Hematopoietic multipotent progenitor cell (in vitro differentiated cells): ENCODE data around the gene GMDS. TPM values are rescaled to one million over a fixed set of nuclear protein-coding genes. Genes with fewer than 3 reads are reported as not detected.

ENCODE experiments used
- DNase-seq, 3 donors: peaks; one replicate each; pipeline ENCODE4 v3.0.0-alpha.2; 2011 to 2015; ENCODE audit warnings: low read depth in 2 of 3, low spot score in 2 of 3
- total RNA-seq: library from RNA; depleted of rRNA; stranded (reverse); fragments of >200 nt; gene quantifications from one replicate; pipeline ENCODE4 v1.2.3, GENCODE V29; 2012

Gene GMDS
- total RNA-seq, 1 donor, result 12.7 TPM

DNA sequence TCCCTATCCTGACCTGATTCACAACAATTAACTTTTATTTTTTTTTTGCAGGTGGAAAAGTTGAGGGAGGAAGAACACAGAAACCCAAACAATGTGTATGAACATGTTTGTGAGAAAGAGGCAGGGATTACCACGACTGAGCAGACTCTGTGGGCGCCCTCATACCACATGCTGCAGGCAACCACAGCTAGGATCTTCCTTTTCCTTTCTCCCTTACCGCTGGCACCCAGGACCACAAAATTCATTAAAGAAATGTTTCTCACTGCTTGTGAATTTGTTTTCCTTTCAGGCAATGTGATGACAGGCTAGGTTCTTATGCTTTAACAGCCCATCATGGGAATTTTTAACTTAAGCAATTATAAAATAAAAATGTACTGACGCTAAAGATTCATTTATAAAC is 287.1 kb downstream of the GMDS start:
- DNase-seq, result no peak

DNA sequence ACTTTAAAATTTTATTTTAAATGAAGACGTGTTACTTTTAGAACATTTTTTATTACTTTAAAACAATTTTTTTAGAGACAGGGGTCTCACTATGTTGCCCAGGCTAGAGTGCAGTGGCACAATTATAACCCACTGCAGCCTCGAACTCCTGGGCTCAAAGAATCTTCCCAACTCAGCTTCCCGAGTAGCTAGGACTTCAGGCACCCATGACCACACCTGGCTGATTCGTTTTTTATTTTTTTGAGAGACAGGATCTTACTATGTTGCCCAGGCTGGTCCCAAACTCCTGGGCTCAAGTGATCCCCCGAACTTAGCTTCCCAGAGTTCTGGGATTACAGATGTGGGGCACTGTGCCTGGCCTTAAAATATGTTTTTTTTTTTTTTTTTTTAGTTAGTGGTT is 287.7 kb downstream of the GMDS start:
- DNase-seq, result no peak

DNA sequence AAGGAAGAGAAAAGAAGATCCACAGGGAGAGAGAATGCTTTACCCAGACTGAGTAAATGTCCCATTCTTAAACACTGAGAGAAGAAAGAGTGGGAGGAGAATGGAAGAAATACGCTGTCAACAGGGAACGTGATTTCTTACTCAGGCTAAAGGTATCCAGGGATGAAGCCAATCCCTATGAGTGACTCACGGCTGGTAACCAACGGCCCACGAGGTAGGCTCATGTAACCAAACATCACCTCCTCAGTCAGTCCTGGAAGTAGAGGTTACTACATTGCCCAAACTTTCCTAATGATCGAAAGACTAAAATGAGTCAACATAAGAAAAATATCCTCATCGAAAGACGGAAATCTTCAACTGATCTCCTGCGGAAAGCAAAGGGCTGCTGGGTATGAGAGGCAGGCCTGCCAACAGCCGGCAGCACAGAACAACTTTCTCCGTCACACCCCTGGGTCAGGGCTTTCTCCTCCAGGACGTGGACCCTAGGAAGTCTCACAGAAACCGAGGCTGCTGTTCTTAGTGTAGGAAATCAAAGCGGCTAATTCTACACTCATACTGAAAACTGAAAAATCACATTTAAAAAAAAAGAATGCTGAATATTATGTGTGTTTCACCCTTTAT is 292.6 kb downstream of the GMDS start:
- no peak for DNase-seq

DNA sequence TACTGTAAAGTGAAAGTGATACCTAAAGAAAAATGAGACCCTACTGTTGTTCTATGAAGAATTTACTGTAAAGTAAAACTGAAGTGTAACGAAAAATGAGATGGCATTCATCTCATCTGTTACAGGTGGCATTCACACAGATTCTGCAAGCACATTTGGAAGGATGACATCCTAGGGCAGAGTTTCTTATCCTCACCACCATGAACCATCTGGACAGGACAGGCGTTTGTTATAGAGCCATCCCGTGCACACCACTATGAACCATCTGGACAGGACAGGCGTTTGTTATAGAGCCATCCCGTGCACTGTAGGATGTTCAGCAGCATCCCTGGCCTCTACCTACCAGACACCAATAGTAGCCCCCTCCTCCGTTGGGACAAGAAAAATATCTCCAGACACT is 294.8 kb downstream of the GMDS start:
- no peak for DNase-seq

DNA sequence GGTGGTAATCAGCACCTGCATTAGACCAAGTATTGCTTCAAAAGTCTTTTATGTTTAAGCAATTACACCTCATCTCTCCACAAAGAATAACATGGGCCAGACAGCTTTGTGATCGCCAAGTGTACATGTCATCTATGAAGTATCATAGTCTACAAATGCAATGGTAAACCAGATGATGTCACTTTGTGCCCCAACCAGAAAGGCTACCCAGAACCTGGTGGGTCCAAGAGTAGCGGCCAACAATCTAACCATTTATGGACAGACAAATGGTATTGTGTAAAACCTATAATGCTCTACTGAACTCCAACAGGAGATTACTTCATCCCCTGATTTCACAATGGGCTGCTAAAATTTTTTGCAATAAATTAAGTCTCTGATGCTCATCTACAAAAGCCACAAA is 295.9 kb downstream of the GMDS start:
- DNase-seq, result no peak

DNA sequence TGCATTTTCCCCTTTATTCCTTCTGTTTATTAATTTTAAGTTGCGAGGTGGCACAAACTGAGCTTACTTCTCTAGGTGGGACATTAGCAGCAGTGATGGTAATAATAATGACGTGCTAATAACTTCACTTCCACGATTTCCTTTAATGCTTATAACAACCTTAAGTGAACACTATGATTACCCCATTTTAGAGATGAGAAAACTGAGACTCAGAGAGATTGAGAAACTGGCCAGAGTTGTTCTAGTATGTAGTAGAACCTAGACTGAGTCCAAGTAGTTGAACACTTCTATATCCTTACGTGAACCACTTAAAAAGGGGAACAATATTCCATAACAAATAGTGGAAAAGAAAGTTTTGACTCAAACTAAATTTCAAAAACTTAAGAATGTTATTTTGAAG is 297.5 kb downstream of the GMDS start:
- DNase-seq, result no peak

DNA sequence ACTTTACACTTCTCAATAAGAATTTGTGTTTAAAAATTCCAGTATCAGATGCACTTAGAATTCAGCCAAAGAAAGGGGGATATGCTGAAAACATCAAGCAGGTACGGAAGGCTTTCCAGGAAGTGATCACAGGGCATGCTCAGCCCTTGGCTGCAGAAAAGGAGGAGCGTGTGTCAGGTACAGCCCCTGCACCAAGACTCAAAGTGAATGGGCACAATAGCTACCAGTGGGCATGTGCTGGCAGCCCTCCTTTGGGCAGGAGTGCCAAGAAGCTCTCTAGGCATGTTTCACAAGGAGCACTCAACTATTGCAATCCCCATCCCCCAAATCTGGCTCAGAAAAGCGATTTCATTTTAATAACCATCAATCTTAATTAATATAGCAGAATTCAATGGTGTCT is 298.8 kb downstream of the GMDS start:
- DNase-seq, result no peak

DNA sequence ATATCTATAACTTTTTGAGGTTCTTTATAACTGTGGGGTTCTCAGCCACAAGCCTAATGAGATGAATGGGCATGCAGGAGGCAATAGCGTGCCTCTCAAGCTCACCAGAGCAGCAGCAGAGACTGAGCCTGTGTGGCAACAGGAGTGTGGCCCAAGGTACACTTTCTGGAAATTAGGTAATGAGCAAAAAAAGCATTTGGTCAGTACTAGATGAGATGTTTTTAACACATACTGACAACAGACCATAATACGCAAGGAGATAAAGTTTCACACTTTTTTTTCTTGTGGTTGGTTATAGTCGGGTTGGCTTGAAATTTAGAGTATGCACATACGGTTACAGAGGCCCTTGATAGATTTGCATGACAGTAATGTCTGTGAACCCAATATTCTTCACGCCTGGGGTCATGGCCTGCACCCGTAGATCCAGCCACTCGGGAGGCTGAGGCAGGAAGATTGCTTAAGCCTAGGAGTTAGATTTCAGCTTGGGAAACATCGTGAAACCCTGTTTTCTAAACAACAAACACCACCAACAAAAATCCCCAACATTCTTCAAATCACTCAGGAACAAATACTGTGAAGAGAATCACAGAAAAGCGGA is 300.1 kb downstream of the GMDS start:
- no peak for DNase-seq

DNA sequence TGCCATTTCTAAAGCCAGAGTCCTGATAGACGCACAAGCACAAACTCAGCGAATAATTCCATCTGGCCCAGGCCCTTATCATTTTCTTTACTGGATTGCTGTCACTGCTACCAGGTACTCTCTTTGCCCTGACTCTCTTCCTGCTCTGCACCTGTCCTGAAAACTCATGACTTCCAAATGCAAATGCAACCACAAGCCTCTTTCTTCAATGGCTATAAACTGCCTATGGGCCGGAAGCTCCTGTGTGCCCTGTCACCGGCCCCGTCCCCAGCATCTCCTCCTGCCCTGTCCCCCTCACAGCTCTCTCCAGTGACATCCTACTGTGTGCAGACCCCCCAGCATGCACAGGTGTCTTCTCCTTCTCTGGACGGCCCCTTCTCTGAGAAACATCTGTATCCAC is 302.6 kb downstream of the GMDS start:
- DNase-seq, result no peak

DNA sequence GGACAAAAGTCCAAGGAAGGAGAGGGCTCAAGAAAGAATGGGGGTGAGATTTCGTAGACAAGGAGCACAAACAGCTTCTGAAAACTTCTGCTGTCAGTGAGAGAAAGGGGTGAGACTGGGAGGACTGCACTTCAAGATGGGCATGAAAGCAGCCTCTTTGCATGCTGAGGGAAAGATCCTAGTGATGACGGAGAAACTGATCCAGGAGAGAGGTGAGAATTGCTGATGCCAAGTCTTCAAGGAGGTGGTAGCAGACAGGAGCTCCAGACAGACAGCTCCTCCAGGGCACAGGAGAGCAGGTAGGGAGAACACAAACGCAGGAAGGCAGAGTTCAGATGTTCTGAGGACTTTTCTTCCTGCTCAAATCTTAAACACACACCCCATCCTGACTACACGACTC is 303.9 kb downstream of the GMDS start:
- DNase-seq, result no peak

DNA sequence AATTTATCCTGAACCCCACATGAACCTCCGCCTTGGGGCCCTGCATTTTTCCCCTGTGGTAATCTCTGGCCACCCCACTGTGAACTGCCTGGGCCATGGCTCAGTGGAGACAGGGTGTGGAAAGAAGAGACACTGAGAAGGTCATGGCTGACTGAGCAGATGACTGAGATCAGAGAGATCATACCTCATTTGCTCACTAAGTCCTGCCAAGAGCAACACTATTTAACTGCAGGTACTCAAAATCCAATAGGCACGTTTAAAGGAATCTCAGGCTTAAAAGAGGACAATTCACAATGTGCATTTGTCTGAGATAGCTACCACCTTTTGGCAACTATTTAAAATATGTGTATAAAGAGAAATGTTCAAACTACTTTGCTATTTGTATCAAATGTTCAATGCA is 305.0 kb downstream of the GMDS start:
- DNase-seq, result no peak

DNA sequence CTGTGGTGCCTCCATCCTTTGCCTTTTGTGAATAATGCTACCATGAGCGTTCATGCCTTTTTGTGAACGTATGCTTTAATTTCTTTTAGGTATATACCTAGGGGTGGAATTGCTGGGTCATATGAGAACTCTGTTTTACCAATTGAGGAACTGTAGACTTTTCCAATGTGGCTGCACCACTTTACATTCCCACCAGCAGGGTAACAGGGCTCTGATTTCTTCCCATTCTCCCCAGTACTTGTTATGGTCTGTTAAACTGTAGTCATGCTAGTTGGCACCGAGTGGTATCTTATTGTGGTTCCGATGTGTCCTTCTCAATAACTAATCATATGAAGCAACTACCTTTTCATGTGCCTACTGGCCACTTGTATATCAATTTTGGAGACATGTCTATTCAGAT is 312.1 kb downstream of the GMDS start:
- no peak for DNase-seq

DNA sequence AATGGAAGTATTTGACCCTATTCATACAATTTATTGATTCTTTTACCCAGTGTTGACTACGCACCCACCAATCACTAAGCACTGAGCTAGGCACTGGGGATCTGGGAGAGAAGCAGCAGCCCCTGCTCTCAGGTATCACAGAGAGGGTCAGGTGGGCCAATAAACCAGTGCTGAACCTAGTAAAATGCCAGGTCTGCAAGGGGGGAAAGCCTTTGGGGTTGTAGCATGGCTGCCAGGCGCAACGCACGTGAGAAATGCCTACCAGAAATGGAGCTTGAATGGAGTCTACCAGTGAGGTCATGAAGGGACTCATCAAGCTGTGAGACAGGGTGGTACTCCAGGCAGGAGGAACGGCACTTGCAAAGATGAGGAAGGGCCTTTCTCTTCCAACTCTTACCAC is 313.6 kb downstream of the GMDS start:
- no peak for DNase-seq

DNA sequence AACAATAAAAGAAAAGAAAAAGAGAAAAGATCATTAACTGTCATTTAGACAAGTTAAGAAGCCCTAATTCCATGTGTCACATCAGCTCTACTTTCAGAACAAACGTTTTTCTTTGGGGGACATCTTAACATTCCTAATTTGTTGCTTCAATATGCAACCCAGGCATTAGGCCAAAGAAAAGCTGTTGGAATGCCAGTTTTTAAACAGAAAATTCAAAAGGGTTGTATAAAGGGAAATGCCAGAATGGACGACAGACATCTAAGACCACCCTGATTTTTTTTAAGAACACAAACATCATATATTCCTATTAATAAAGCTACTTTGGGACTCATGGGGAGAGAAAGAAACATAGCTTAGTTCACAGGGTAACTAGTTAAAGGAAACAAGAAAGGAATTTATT is 315.0 kb downstream of the GMDS start:
- no peak for DNase-seq

DNA sequence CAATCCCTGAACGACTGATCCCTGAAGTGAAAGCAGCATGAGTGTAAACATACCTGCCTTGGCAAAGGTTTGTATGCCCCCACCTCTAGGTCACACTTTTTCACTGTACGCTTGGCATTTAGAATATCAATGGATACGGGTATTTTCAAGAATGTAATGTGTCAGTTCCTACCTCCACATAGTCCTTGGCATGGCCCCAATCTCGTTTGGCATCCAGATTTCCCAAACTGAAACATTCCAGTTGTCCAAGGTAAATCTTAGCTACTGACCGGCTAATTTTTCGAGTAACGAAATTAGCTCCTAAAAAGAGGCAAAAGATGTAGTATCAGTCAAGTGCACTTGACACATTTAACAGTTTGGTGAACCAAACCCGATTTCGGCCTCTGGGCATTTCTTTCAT is 315.5 kb downstream of the GMDS start:
- no peak for DNase-seq

DNA sequence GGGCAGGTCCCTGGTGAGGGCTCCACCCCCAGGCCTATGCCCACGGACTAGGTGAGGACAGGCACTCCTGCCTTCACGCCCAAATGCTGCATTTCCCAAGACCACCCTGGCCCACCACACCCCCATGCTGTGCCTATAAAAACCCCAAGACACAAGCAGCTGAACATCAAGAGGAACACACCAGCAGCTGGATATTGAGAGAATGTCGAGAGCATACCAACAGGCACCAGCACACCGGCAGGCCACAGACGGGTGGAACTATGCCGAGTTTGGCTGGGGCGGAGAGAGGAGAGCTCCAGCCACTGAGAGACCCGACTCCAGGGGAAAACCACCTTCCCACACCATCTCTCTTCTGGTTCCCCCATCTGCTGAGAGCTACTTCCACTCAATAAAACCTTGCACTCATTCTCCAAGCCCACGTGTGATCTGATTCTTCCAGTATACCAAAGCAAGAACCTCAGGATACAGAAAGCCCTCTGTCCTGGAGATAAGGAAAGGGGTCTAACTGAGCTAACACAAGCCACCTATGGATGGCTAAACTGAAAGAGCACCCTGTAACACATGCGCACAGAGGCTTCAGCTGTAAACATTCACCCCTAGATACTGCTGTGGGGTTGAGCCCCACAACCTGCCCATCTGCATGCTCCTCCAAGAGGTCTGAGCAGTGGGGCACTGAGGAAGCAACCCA is 319.5 kb downstream of the GMDS start:
- DNase-seq, result no peak

DNA sequence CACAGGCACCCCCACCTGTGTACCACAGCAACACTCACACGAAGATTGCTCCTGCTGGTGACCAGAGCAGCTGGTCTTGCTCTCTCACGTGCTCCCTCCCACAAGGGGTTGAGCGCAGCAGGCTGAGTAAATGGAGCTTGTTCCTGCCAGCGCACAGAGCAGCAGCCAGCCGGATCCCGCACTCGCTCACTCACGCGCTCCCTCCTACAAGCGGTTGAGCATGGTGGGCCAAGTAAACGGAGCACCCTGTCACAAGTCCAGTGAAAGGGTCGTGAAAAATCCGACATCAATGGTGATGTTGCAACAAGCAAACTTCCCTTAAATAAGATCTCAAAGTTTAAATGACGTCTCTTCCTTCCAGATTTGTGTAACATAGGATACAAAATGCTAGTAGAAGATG is 322.0 kb downstream of the GMDS start:
- no peak for DNase-seq

DNA sequence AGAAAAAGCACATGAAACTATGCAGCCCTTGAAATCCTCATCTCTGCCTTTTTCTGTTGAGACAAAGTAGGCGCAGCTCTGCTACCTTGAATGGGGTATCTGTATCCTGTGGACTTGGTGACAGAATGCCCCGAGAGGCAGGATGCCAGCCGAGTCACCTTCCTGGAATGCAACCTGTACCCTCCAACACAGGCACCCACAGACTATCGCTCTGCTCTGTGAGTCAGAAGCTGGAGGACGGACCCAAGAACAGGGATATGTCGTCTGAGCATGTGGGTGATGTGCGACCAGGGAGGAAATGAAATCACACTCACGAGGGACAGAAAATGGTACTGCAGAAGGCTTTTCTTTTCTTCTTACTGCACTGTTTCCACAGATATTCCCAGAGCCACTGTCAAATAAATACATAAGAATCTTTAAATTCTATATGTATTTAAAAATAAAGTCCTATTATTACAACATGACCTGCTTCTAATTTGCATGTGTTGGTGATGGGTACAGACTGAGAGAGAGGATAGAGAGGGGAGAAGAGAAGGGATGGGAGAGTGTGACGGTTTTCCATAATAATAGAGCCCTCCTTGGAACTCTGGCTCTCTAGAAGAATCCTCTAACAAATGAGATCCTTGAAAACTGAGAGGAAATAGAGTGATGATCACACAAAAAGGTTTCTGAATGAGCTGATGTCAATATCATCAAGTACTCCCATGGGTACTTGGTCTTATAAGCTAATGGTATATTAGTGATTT is 327.6 kb downstream of the GMDS start:
- DNase-seq, result peak in 2 of 3 donors; percentile 27 to 41

DNA sequence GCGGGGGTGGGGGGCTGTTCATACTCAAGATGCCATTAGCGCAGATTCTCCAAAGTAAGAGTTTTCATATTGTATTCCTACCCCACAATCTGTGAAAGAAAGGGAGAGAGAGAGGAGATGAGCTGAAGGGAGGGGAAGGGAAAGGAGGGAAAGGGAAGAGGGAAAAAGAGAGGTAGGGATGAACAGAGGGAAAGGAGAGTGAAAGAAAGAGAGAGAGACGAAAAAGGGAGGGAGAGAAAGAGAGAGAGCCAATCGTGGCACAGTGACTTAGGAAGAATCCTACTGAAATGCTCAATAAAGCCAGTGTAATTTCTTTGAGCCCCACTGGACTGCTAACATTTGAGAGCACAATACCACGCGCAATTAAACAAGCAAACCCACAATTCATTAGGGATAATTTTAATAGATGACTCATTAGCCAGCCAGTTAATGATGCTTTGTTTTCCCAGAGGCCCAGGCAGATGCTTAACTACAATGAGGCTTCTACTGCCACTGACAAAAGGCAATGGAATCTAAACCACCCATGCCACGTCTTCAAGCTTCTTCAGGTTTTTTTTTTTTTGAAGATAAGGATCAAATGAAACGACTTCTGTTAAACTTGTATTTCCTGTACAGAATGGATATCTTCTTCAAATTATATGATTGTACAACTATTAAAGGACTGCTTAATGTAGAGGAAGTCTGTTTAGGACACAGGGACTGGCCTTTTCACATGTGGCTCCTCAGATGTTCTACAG is 328.9 kb downstream of the GMDS start:
- peak in 1 of 3 donors; percentile 41 for DNase-seq

DNA sequence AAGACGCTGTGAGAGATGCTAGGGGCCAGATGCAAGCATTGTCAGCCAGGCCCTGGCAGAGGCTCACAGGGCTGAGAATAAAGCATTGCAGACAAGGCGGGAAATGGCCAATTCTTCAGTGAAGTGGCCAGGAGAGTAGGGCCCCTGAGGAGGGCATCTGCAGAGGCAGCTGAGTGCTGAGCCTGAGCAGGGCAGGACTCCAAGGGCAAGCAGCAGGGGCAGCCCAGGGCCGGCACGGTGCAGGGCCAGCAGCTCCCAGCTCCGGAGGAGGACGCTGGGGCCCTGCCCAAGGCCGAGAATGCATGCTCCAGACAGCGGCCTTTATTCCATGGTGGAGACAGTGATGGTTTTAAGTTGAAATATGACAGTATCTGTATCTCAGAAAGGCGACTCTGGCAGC is 330.2 kb downstream of the GMDS start:
- DNase-seq, result no peak

DNA sequence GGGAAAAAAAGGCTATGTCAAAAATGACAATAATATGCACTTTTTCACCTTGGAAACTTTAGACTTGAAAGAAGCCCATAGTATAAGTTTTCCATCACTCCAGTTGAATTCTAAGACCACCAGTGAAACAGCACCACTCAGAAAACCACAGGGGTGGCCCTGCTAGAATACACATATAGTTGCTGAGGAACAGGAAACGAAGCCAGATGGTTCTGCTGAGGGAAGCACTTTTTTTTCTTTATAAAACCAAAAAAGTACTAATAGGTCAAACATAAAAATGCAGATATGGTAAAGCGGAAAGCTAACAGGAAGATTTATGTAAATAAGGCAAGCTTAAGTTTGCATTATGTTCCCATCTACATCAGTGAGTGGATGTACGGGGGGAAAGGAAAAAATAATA is 331.8 kb downstream of the GMDS start:
- peak in 2 of 3 donors; percentile 50 to 86 for DNase-seq
